HG03558 (cell line): ENCODE data around the gene PARD3.
A peak's percentile ranks its signal among the peaks of the same experiment; 100 is the strongest.
"Not testable (repeated sequence)": the region's sequence is repeated elsewhere in the genome, so short reads cannot be mapped to it uniquely, and the experiment has no call there.

Experiments used
- ATAC-seq: cut with Tn5 transposase; IDR thresholded peaks from one replicate; pipeline ENCODE4 v1.9.1; 2021; ENCODE audit warnings: moderate number of reproducible peaks; ENCODE audit not compliant: unreplicated experiment; ENCODE audit errors: extremely low read depth

Gene PARD3

GRCh38 chr10:34298346-34298818 lies 516.7 kb downstream of the PARD3 start:
- no peak for ATAC-seq

- no peak for ATAC-seq
These were observed 517.4 kb downstream of the PARD3 start for GRCh38 chr10:34297541-34298345.

- no peak for ATAC-seq
These were observed 520.0 kb downstream of the PARD3 start for GRCh38 chr10:34295142-34295548.

GRCh38 chr10:34294137-34294536 lies 521.0 kb downstream of the PARD3 start:
- no peak for ATAC-seq

GRCh38 chr10:34292675-34293074 lies 522.4 kb downstream of the PARD3 start:
- no peak for ATAC-seq

GRCh38 chr10:34292194-34292565 lies 522.9 kb downstream of the PARD3 start:
- ATAC-seq: no peak

GRCh38 chr10:34291466-34292193 lies 523.5 kb downstream of the PARD3 start:
- ATAC-seq: peak; percentile 82

GRCh38 chr10:34290412-34291081 lies 524.5 kb downstream of the PARD3 start:
- no peak for ATAC-seq

GRCh38 chr10:34288634-34289033 lies 526.5 kb downstream of the PARD3 start:
- ATAC-seq: no peak

GRCh38 chr10:34286136-34286739 lies 528.9 kb downstream of the PARD3 start:
- ATAC-seq: no peak

GRCh38 chr10:34281661-34282582 lies 533.2 kb downstream of the PARD3 start:
- no peak for ATAC-seq

GRCh38 chr10:34280599-34281374 lies 534.3 kb downstream of the PARD3 start:
- no peak for ATAC-seq

- ATAC-seq: no peak
These were observed 539.4 kb downstream of the PARD3 start for GRCh38 chr10:34275626-34276130.

- ATAC-seq: no peak
These were observed 540.2 kb downstream of the PARD3 start for GRCh38 chr10:34274906-34275305.

- no peak for ATAC-seq
These were observed 541.8 kb downstream of the PARD3 start for GRCh38 chr10:34273340-34273739.

- ATAC-seq: no peak
These were observed 542.8 kb downstream of the PARD3 start for GRCh38 chr10:34272316-34272715.

GRCh38 chr10:34268410-34268809 lies 546.7 kb downstream of the PARD3 start:
- ATAC-seq: not testable (repeated sequence)

- no peak for ATAC-seq
These were observed 552.1 kb downstream of the PARD3 start for GRCh38 chr10:34262985-34263384.

GRCh38 chr10:34260904-34261303 lies 554.2 kb downstream of the PARD3 start:
- ATAC-seq: no peak
